Measurements from ENCODE around the gene CEP128.

Gene CEP128

GRCh38 chr14:80607430-80608190, 333.9 kb downstream of the CEP128 start:
- DNase-seq (ENCODE audit: low spot score), result no peak

GRCh38 chr14:80606347-80606772, 335.2 kb downstream of the CEP128 start:
- no peak for DNase-seq (ENCODE audit: low spot score)

GRCh38 chr14:80605536-80605935, 336.0 kb downstream of the CEP128 start:
- DNase-seq (ENCODE audit: low spot score), result no peak

- DNase-seq (ENCODE audit: low spot score), result no peak
Observed at GRCh38 chr14:80602946-80603345, 338.6 kb downstream of the CEP128 start.

- no peak for DNase-seq (ENCODE audit: low spot score)
Observed at GRCh38 chr14:80587096-80587724, 354.3 kb downstream of the CEP128 start.

- DNase-seq (ENCODE audit: low spot score), result no peak
Observed at GRCh38 chr14:80586131-80586530, 355.4 kb downstream of the CEP128 start.

GRCh38 chr14:80585506-80585835, 356.1 kb downstream of the CEP128 start:
- no peak for DNase-seq (ENCODE audit: low spot score)

- DNase-seq (ENCODE audit: low spot score), result no peak
Observed at GRCh38 chr14:80584744-80585505, 356.6 kb downstream of the CEP128 start.

- no peak for DNase-seq (ENCODE audit: low spot score)
Observed at GRCh38 chr14:80577599-80577998, 363.9 kb downstream of the CEP128 start.

GRCh38 chr14:80576401-80576800, 365.1 kb downstream of the CEP128 start:
- no peak for DNase-seq (ENCODE audit: low spot score)

GRCh38 chr14:80575763-80576162, 365.8 kb downstream of the CEP128 start:
- DNase-seq (ENCODE audit: low spot score), result no peak

GRCh38 chr14:80572666-80573065, 368.9 kb downstream of the CEP128 start:
- no peak for DNase-seq (ENCODE audit: low spot score)

- no peak for DNase-seq (ENCODE audit: low spot score)
Observed at GRCh38 chr14:80570930-80571298, 370.6 kb downstream of the CEP128 start.

GRCh38 chr14:80567905-80568536, 373.5 kb downstream of the CEP128 start:
- no peak for DNase-seq (ENCODE audit: low spot score)

GRCh38 chr14:80565001-80565400, 376.5 kb downstream of the CEP128 start:
- no peak for DNase-seq (ENCODE audit: low spot score)

GRCh38 chr14:80564051-80564450, 377.5 kb downstream of the CEP128 start:
- DNase-seq (ENCODE audit: low spot score), result no peak

- DNase-seq (ENCODE audit: low spot score), result no peak
Observed at GRCh38 chr14:80560800-80561657, 380.5 kb downstream of the CEP128 start.

- no peak for DNase-seq (ENCODE audit: low spot score)
Observed at GRCh38 chr14:80554139-80554538, 387.4 kb downstream of the CEP128 start.

GRCh38 chr14:80549141-80549540, 392.4 kb downstream of the CEP128 start:
- DNase-seq (ENCODE audit: low spot score), result no peak

- no peak for DNase-seq (ENCODE audit: low spot score)
Observed at GRCh38 chr14:80545935-80546854, 395.3 kb downstream of the CEP128 start.

GRCh38 chr14:80544366-80544765, 397.2 kb downstream of the CEP128 start:
- no peak for DNase-seq (ENCODE audit: low spot score)
